Subcutaneous abdominal adipose tissue (tissue), 5 donors: ENCODE results near the gene LRRC31.
A peak's percentile ranks its signal among the peaks of the same experiment; 100 is the strongest.

Experiments used
- H3K27ac ChIP-seq: one replicate; pipeline ENCODE4 v1.7.0; 2013; ENCODE audit warnings: low read depth, mild to moderate bottlenecking, inconsistent platforms, low read length, moderate library complexity
- H3K27me3 ChIP-seq, 5 donors: one replicate each; pipeline ENCODE4 v1.7.0; 2013; ENCODE audit warnings: low read length in 5 of 5, inconsistent platforms in 1 of 5; ENCODE audit not compliant: control insufficient read depth in 5 of 5, insufficient read depth in 4 of 5
- H3K36me3 ChIP-seq, 5 donors: one replicate each; pipeline ENCODE4 v1.7.0; 2013; ENCODE audit warnings: low read length in 5 of 5; ENCODE audit not compliant: control insufficient read depth in 5 of 5, insufficient read depth in 5 of 5
- H3K4me1 ChIP-seq, 5 donors: one replicate each; pipeline ENCODE4 v1.7.0; 2013; ENCODE audit warnings: low read length in 5 of 5, mild to moderate bottlenecking in 3 of 5, moderate library complexity in 1 of 5; ENCODE audit not compliant: control insufficient read depth in 5 of 5, insufficient read depth in 5 of 5
- H3K4me3 ChIP-seq, 5 donors: one replicate each; pipeline ENCODE4 v1.7.0; 2013; ENCODE audit warnings: low read length in 5 of 5, low read depth in 1 of 5
- H3K9ac ChIP-seq, 5 donors: one replicate each; pipeline ENCODE4 v1.7.0; 2013; ENCODE audit warnings: low read length in 5 of 5, mild to moderate bottlenecking in 4 of 5, moderate library complexity in 3 of 5
- H3K9me3 ChIP-seq, 5 donors: one replicate each; pipeline ENCODE4 v1.7.0; 2013; ENCODE audit warnings: low read length in 5 of 5; ENCODE audit not compliant: control insufficient read depth in 5 of 5
- donor health status: healthy.
- donor health status: healthy.
- donor health status: healthy.
- donor health status: healthy.
- donor health status: healthy.

LRRC31 gene

GRCh38 chr3:169822091-169822490 is 47.6 kb downstream of the LRRC31 start:
- no peaks in the 10 kb centered on the region for H3K36me3 ChIP-seq

DNA sequence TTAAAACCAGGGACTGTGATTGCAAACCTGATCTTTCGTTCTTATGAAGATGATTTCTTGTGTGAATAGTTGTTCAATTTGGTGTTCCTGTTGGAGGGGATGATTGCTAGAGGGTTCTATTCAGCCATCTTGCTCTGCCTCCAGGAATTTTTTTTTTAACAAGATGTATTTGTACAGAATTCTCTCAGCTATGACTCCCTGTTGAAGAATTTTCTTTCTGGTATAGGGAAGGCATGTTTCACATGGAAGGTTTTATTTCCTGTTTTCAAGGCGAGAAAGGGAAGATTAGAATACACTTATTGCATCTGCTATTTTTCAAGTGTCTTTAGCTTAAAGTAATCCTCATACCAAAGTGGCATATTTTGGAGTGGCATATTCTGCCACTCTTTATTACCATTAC is 51.4 kb downstream of the LRRC31 start:
- Histone ChIP-seq H3K4me3 (no peak overlapping the region), H3K27me3 (no peaks in the 10 kb centered on the region), H3K9me3 (peaks cover 0 to 7% (median 3%) of the 10 kb centered on the region in 5 donors), H3K27ac (no peak overlapping the region), H3K36me3 (no peaks in the 10 kb centered on the region), H3K9ac (no peak overlapping the region), H3K4me1 (peaks cover 0 to 9% (median 8%) of the 10 kb centered on the region in 5 donors)

More at GRCh38 chr3:169822091-169822490, 47.6 kb downstream of the LRRC31 start:
- Histone ChIP-seq H3K4me1 (no peaks in the 10 kb centered on the region), H3K4me3 (no peak overlapping the region), H3K9me3 (no peaks in the 10 kb centered on the region), H3K27ac (no peak overlapping the region), H3K9ac (no peak overlapping the region), H3K27me3 (no peaks in the 10 kb centered on the region)

DNA sequence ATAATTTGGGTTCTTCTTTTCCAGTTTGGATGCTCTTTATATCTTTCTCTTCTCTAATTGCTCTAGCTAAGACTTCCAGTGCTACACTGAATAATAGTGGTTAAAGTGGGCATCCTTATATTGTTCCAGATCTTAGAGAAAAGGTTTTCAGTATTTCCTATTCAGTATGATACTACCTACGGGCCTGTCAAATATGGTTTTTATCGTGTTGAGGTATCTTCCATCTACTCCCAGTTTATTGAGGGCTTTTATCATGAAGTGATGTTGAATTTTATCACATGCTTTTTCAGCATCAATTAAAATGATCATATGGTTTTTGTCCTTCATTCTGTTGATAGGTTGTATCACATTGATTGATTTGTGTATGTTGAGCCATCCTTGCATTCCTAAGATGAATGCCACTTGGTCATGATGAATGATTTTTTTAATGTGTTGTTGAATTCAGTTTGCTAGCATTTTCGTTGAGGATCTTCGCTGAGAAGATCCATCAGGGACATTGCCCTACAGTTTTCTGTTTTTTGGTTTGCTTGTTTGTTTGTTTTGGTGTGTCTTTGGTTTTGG is 54.1 kb downstream of the LRRC31 start:
- Histone ChIP-seq H3K9ac (no peak overlapping the region), H3K36me3 (no peaks in the 10 kb centered on the region), H3K27ac (no peak overlapping the region), H3K4me1 (peaks cover 2 to 34% (median 29%) of the 10 kb centered on the region in 5 donors), H3K4me3 (no peak overlapping the region), H3K9me3 (peaks cover 0 to 7% (median 3%) of the 10 kb centered on the region in 5 donors), H3K27me3 (no peaks in the 10 kb centered on the region)

DNA sequence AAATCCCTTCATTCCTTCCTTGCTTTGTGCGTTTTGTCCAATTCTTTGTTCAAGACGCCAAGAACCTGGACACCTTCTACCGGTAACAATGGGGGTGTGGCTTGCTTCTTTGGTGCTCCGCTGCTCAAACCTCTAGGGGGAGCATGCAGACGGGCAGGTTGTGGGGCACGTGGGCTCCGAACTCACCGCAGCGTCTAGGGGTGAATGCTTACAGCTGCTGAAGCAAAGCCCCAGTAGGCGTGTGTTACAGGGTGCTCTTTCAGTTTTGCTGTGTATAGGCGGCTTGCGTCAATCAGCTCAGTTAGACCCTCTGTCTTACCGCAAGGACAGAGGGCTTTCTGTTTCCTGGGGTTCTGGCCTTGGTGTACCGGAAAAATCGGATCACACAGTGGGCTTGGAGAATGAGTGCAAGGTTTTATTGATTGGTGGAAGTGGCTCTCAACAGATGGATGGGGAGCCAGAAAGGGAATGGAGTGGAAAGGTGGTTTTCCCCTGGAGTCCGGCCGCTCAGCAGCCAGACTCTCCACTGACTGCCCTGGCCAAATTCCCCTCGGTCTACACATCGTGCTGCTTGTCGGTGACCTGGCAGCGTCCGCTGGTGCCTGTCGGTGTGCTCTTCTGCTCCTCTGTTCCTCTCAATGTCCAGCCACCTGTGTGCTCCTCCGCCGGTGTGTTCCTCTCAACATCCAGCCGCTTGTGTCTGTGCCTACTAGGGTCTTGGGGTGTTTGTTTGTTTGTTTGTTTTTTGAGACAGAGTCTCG is 55.8 kb downstream of the LRRC31 start:
- Histone ChIP-seq H3K4me1 (peaks cover 2 to 34% (median 29%) of the 10 kb centered on the region in 5 donors), H3K27me3 (no peaks in the 10 kb centered on the region), H3K4me3 (peak overlapping the region; percentile 75 to 91 (median 82)), H3K27ac (no peak overlapping the region), H3K36me3 (no peaks in the 10 kb centered on the region), H3K9ac (peak overlapping the region in 4 of 5 donors; percentile 8 to 80 (median 74)), H3K9me3 (peaks cover 0 to 7% (median 3%) of the 10 kb centered on the region in 5 donors)

DNA sequence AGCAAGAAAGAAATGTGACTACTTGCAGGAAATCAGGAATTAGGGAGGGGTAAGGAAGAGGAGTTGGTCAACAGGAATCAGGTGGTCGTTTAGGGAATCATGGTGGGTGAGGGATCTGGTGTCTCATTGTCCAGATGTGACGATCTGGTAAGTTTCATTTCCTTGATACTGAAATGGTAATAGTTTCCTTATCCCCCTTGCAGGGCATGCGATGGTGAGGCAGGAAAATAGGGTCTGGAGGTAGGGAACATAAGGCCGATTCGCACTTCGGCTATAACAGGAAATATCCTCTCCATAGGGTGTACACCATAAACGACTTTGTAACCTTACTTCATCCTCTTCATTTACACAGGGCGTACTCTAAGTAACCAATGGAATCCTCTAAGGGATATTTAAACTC is 56.5 kb downstream of the LRRC31 start:
- Histone ChIP-seq H3K4me1 (peaks cover 2 to 34% (median 29%) of the 10 kb centered on the region in 5 donors), H3K4me3 (peak overlapping the region; percentile 75 to 91 (median 82)), H3K9me3 (peaks cover 0 to 7% (median 3%) of the 10 kb centered on the region in 5 donors), H3K27me3 (no peaks in the 10 kb centered on the region), H3K36me3 (no peaks in the 10 kb centered on the region), H3K27ac (no peak overlapping the region), H3K9ac (peak overlapping the region in 4 of 5 donors; percentile 70 to 82 (median 80))

GRCh38 chr3:169812332-169813235 is 57.2 kb downstream of the LRRC31 start, which contains the start of the genes LRRC34 and LRRIQ4:
Gene LRRC34, minus strand, starts transcription at chr3:169812904. Its CDS starts 356 bp downstream, at chr3:169812548.
Gene LRRIQ4, plus strand, starts transcription at chr3:169812870. Its CDS starts 9,052 bp downstream, at chr3:169821922.
- H3K27me3 ChIP-seq = no peaks in the 10 kb centered on the region
- H3K36me3 ChIP-seq = no peaks in the 10 kb centered on the region
- H3K27ac ChIP-seq = peak within 1 kb of the TSS; percentile 82
- peak within 1 kb of the TSS; percentile 75 to 91 (median 82) for H3K4me3 ChIP-seq
- H3K4me1 ChIP-seq = peaks cover 2 to 34% (median 29%) of the 10 kb centered on the region in 5 donors
- peak within 1 kb of the TSS; percentile 70 to 82 (median 80) for H3K9ac ChIP-seq
- H3K9me3 ChIP-seq = peaks cover 0 to 7% (median 3%) of the 10 kb centered on the region in 5 donors

- Histone ChIP-seq H3K27ac (peak overlapping the region; percentile 82), H3K4me1 (peaks cover 2 to 34% (median 29%) of the 10 kb centered on the region in 5 donors), H3K4me3 (peak overlapping the region; percentile 75 to 88 (median 82)), H3K9me3 (peaks cover 0 to 7% (median 3%) of the 10 kb centered on the region in 5 donors), H3K27me3 (no peaks in the 10 kb centered on the region), H3K36me3 (peaks cover 0 to 3% (median under 1%) of the 10 kb centered on the region in 5 donors), H3K9ac (peak overlapping the region; percentile 70 to 82 (median 80))
These were observed 58.0 kb downstream of the LRRC31 start for GRCh38 chr3:169811631-169812331.

GRCh38 chr3:169809230-169809795 is 60.4 kb downstream of the LRRC31 start:
- H3K9me3 ChIP-seq = no peaks in the 10 kb centered on the region
- peaks cover 0 to 4% (median 3%) of the 10 kb centered on the region in 5 donors for H3K36me3 ChIP-seq
- no peak overlapping the region for H3K4me3 ChIP-seq
- H3K27ac ChIP-seq = no peak overlapping the region
- H3K9ac ChIP-seq = no peak overlapping the region
- H3K4me1 ChIP-seq = peaks cover 2 to 34% (median 29%) of the 10 kb centered on the region in 5 donors
- H3K27me3 ChIP-seq = no peaks in the 10 kb centered on the region

DNA sequence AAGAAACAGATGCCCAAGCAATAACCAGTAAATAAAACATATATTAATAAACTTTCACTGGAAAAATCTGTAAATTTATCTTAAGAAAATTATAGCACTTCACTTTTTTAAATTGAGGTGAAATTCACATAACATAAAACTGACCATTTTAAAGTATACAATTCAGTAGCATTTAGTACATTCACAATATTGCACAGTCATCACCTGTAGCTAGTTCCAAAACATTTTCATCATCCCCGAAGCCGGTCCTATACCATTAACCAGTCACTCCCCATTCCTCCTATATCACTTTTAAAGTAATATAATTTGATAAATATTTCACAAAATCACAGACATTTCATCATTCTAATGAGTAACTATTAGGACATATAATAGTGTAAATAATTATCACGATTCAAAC is 65.1 kb downstream of the LRRC31 start:
- Histone ChIP-seq H3K27ac (no peak overlapping the region), H3K36me3 (peaks cover 11 to 27% (median 14%) of the 10 kb centered on the region in 5 donors), H3K4me1 (no peaks in the 10 kb centered on the region), H3K9ac (no peak overlapping the region), H3K27me3 (no peaks in the 10 kb centered on the region), H3K4me3 (no peak overlapping the region), H3K9me3 (no peaks in the 10 kb centered on the region)
